DMS 273 treated with DMSO at 0.1 percent for 48 hours (cell line): ENCODE data around the gene EMILIN3.

Experiments
- DNase-seq: peaks from one replicate; lab custom pipeline; 2025; lab: John Stamatoyannopoulos, UW

EMILIN3 gene

GRCh38 chr20:41363601-41364000, 3.0 kb downstream of the EMILIN3 start:
- DNase-seq: no peak

- no peak for DNase-seq
These were observed 3.9 kb downstream of the EMILIN3 start for GRCh38 chr20:41362748-41363140.

GRCh38 chr20:41361757-41362747, 4.6 kb downstream of the EMILIN3 start:
- DNase-seq: no peak

GRCh38 chr20:41360831-41361756, 5.5 kb downstream of the EMILIN3 start:
- no peak for DNase-seq

- DNase-seq: no peak
These were observed 7.0 kb downstream of the EMILIN3 start for GRCh38 chr20:41359541-41360011.

GRCh38 chr20:41358717-41359116, 7.9 kb downstream of the EMILIN3 start:
- DNase-seq: no peak

GRCh38 chr20:41358230-41358629, 8.4 kb downstream of the EMILIN3 start:
- no peak for DNase-seq

- DNase-seq: no peak
These were observed 9.0 kb downstream of the EMILIN3 start for GRCh38 chr20:41357424-41358163.

GRCh38 chr20:41356951-41357350, 9.7 kb downstream of the EMILIN3 start:
- no peak for DNase-seq

GRCh38 chr20:41355598-41356203, 10.9 kb downstream of the EMILIN3 start:
- no peak for DNase-seq

- no peak for DNase-seq
These were observed 11.4 kb downstream of the EMILIN3 start for GRCh38 chr20:41355192-41355591.

- no peak for DNase-seq
These were observed 13.1 kb downstream of the EMILIN3 start for GRCh38 chr20:41353530-41353929.

GRCh38 chr20:41352666-41353065, 14.0 kb downstream of the EMILIN3 start:
- DNase-seq: no peak

- DNase-seq: no peak
These were observed 14.5 kb downstream of the EMILIN3 start for GRCh38 chr20:41352106-41352505.

- no peak for DNase-seq
These were observed 16.1 kb downstream of the EMILIN3 start for GRCh38 chr20:41350408-41350962.

- DNase-seq: no peak
These were observed 16.7 kb downstream of the EMILIN3 start for GRCh38 chr20:41349943-41350342.

- DNase-seq: no peak
These were observed 17.4 kb downstream of the EMILIN3 start for GRCh38 chr20:41349266-41349665.

GRCh38 chr20:41348430-41349172, 18.0 kb downstream of the EMILIN3 start:
- no peak for DNase-seq

- DNase-seq: no peak
These were observed 18.8 kb downstream of the EMILIN3 start for GRCh38 chr20:41347523-41348429.
